ES-I3 (cell line): Measurements from ENCODE around the gene FBXL16.

ENCODE experiments used
- H3K36me3 ChIP-seq: 2 replicates; pipeline ENCODE4 v1.6.1; 2013; ENCODE audit warnings: mild to moderate bottlenecking, low read length, control low read depth, moderate library complexity; ENCODE audit not compliant: insufficient read depth
- H3K4me1 ChIP-seq: 2 replicates; pipeline ENCODE4 v1.6.1; 2013; ENCODE audit warnings: mild to moderate bottlenecking, control low read depth, low read length; ENCODE audit not compliant: insufficient read depth
- H3K9ac ChIP-seq: 2 replicates; pipeline ENCODE4 v1.6.1; 2013; ENCODE audit warnings: low read depth, mild to moderate bottlenecking, low read length, moderate library complexity
- H3K9me3 ChIP-seq: 2 replicates; pipeline ENCODE4 v1.6.1; 2013; ENCODE audit warnings: mild to moderate bottlenecking, low read length, moderate library complexity; ENCODE audit not compliant: control insufficient read depth, insufficient read depth

The FBXL16 gene

DNA sequence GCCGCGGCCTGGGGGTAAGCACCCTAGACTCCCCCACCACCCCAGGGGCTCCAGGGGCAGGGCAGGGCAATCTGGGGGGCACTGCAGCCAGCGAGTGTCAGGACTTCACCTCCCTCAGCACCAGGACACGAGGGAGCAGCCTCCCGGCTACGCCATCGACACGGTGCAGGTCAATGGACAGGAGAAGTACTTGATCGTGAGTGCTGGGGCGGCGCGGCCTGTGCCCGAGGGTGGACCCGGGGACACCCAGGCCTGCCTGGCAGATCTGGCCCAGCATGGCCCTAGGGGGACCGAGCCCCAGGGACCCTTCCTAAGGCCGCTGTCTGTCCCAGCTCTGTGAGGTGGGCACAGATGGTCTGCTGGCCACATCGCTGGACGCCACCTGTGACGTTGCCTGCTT is 33.2 kb downstream of the FBXL16 start:
- peaks cover 3% of the 10 kb centered on the region; the same call in 1 of the 2 replicates for H3K4me1 ChIP-seq
- H3K36me3 ChIP-seq, result peaks cover 26% of the 10 kb centered on the region
- H3K9ac ChIP-seq, result no peak overlapping the region
- no peaks in the 10 kb centered on the region for H3K9me3 ChIP-seq

DNA sequence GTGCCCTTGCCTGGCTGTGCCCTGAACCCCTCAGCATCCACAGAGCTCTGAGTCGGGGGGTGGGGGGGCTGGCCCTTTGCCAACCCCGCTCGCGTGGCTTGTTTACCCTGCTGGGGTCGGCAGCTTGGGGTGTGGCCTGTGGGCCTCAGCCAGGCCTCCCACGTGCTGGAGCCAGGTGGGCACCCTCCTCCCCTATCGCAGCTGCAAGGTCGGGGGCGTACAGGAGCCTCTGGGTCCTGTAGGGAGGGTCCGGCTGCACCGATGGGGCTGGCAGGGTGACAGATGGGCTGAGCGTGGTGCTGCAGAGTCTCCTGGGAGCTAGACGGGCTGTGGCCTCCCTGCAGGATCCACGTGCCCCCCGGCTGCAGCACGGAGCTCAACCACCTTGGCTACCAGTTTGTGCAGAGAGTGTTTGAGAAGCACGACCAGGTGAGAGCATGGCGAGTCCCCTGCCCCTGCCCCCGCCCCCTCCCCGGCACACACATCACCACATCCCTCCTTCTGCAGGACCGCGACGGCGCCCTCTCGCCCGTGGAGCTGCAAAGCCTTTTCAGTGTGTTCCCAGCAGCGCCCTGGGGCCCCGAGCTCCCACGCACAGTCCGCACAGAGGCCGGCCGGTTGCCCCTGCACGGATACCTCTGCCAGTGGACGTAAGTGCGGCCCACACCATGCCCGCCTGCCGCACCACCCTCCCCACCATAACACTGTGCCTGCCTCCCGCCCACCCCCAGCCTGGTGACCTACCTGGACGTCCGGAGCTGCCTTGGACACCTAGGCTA is 34.1 kb downstream of the FBXL16 start:
- H3K9ac ChIP-seq, result no peak overlapping the region
- H3K36me3 ChIP-seq, result peaks cover 26% of the 10 kb centered on the region
- H3K4me1 ChIP-seq, result peaks cover 4% of the 10 kb centered on the region; the same call in 1 of the 2 replicates
- H3K9me3 ChIP-seq, result no peaks in the 10 kb centered on the region

GRCh38 chr16:670485-671352 is 34.9 kb downstream of the FBXL16 start:
- no peak overlapping the region for H3K9ac ChIP-seq
- H3K4me1 ChIP-seq, result peaks cover 4% of the 10 kb centered on the region; the same call in 1 of the 2 replicates
- no peaks in the 10 kb centered on the region for H3K9me3 ChIP-seq
- H3K36me3 ChIP-seq, result peaks cover 26% of the 10 kb centered on the region

- H3K9me3 ChIP-seq, result no peaks in the 10 kb centered on the region
- peaks cover 26% of the 10 kb centered on the region for H3K36me3 ChIP-seq
- H3K4me1 ChIP-seq, result peaks cover 4% of the 10 kb centered on the region; the same call in 1 of the 2 replicates
- H3K9ac ChIP-seq, result no peak overlapping the region
These were observed 35.9 kb downstream of the FBXL16 start for GRCh38 chr16:669666-670065.

DNA sequence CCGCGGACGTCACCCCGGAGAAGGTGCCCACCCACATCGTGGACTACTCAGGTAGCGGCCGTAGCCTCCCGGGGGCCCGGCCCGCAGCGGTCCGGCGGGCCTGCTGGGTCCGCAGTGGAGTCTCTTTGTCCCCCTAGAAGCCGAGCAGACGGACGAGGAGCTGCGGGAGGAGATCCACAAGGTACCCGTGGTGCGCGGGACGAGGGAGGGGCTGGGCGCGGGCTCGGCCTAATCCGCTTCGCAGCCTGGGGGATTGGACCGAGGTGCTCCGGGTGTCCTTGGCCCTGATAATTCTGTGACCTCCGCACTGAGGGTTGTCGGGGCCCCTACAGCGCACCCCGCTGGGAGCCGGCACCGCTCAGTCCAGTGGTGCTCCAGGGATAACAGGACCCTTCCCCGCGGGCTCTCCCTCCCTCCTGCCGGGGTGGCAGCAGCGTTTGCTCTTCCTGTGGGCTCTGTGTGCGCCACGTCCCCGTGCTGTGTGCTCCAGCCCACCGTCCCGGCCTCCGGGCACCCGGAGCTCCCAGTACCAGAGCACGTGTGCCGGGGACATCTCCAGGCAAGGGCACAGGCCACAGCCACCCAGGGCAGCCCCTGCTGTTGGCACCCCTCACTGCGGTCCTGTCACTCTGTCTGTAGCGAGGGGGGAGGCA is 37.0 kb downstream of the FBXL16 start:
- Histone ChIP-seq H3K4me1 (peaks cover 4% of the 10 kb centered on the region; the same call in 1 of the 2 replicates), H3K9me3 (no peaks in the 10 kb centered on the region), H3K36me3 (peaks cover 26% of the 10 kb centered on the region), H3K9ac (peak overlapping the region; percentile 87)

- Histone ChIP-seq H3K36me3 (peaks cover 26% of the 10 kb centered on the region), H3K9ac (peak within 1 kb of the TSS; percentile 87), H3K9me3 (no peaks in the 10 kb centered on the region), H3K4me1 (peaks cover 4% of the 10 kb centered on the region; the same call in 1 of the 2 replicates)
These were observed 37.7 kb downstream of the FBXL16 start, which contains the start of gene RHOT2 for GRCh38 chr16:667780-668518. RHOT2 (plus strand) TSS chr16:668132; CDS start chr16:668200, 68 bp downstream.

DNA sequence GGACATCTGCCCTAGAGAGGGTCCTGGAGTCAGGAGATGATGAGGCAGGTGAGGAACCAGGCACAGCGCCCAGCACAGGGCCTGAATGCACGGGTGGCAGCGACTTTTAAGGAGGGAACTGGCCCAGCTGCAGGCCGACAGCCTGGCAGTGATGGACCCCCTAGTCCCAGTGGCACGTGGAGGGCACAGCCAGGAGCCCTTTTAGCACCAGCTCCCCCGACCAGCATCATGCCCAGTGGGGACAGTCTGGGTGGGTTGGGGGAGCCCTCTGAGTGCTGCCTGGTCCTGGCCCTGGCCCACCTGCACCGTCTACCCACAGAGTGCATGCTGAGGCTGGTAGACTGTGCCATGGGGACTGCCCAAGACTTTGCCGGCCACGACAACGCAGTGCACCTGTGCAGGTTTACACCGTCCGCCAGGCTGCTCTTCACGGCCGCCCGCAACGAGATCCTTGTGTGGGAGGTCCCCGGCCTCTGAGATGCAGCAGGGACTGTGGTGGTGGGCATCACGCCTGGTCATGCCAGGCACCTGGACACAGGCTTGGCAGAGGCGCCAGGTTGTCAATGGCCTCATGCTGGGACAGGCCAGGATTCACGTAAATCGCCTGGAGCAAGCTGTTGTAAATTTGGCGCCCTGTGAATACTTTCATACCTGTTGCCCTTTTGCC is 38.4 kb downstream of the FBXL16 start:
- peaks cover 19% of the 10 kb centered on the region; the same call in 1 of the 2 replicates for H3K36me3 ChIP-seq
- H3K9me3 ChIP-seq, result no peaks in the 10 kb centered on the region
- H3K9ac ChIP-seq, result no peak overlapping the region
- peaks cover 4% of the 10 kb centered on the region; the same call in 1 of the 2 replicates for H3K4me1 ChIP-seq

GRCh38 chr16:666572-666971 is 39.0 kb downstream of the FBXL16 start:
- H3K36me3 ChIP-seq, result peaks cover 16% of the 10 kb centered on the region; the same call in 1 of the 2 replicates
- H3K9me3 ChIP-seq, result no peaks in the 10 kb centered on the region
- peaks cover 4% of the 10 kb centered on the region; the same call in 1 of the 2 replicates for H3K4me1 ChIP-seq
- H3K9ac ChIP-seq, result no peak overlapping the region

GRCh38 chr16:662597-662996 is 43.0 kb downstream of the FBXL16 start:
- no peak overlapping the region for H3K9ac ChIP-seq
- no peaks in the 10 kb centered on the region for H3K36me3 ChIP-seq
- no peaks in the 10 kb centered on the region for H3K9me3 ChIP-seq
- peaks cover 3% of the 10 kb centered on the region; the same call in 1 of the 2 replicates for H3K4me1 ChIP-seq

GRCh38 chr16:662095-662494 is 43.5 kb downstream of the FBXL16 start:
- no peaks in the 10 kb centered on the region for H3K36me3 ChIP-seq

GRCh38 chr16:661184-661821 is 44.3 kb downstream of the FBXL16 start:
- Histone ChIP-seq H3K9me3 (no peaks in the 10 kb centered on the region), H3K9ac (no peak overlapping the region), H3K36me3 (no peaks in the 10 kb centered on the region), H3K4me1 (no peaks in the 10 kb centered on the region; the same call in 1 of the 2 replicates)

More at GRCh38 chr16:662095-662494, 43.5 kb downstream of the FBXL16 start:
- H3K4me1 ChIP-seq, result no peaks in the 10 kb centered on the region; the same call in 1 of the 2 replicates
- H3K9ac ChIP-seq, result no peak overlapping the region
- no peaks in the 10 kb centered on the region for H3K9me3 ChIP-seq

GRCh38 chr16:660459-661183 is 45.0 kb downstream of the FBXL16 start:
- Histone ChIP-seq H3K36me3 (no peaks in the 10 kb centered on the region), H3K9ac (peak overlapping the region; percentile 51), H3K4me1 (no peaks in the 10 kb centered on the region; the same call in 1 of the 2 replicates), H3K9me3 (no peaks in the 10 kb centered on the region)
